Adipose tissue (tissue), 3 donors: ENCODE results near the gene CXXC5. TPM values are rescaled to one million over a fixed set of nuclear protein-coding genes. Genes with fewer than 3 reads are reported as not detected.
"Not testable (repeated sequence)": the region's sequence is repeated elsewhere in the genome, so short reads cannot be mapped to it uniquely, and the experiment has no call there.

ENCODE experiments used
- H3K27ac ChIP-seq: one replicate; pipeline ENCODE4 v1.5.1; 2013; ENCODE audit warnings: low read depth, low read length
- WGBS, 3 donors: extraction: QIAGEN DNeasy Blood & Tissue Kit; methylation state at CpG; one replicate each; pipeline ENCODE4 v1.1.7; 2013; 5-methylcytosine and 5-hydroxymethylcytosine counted together
- polyA plus RNA-seq, 3 donors: library from polyadenylated mRNA; stranded (reverse); fragments of 200-250 nt; gene quantifications; one replicate each; pipeline ENCODE4 v1.2.3, GENCODE V29; 2013
- donor health status: healthy with polysubstance abuse.
- donor health status: Bipolar disorder and iron deficiency.
- donor health status: healthy.

Gene CXXC5
- polyA plus RNA-seq, 3 donors = 14.2 to 52.3 (median 39.0) TPM

GRCh38 chr5:139699351-139699750 lies 51.2 kb downstream of the CXXC5 start:
- no peak overlapping the region for H3K27ac ChIP-seq
- 60 to 80% (median 79%) methylated on average over 2 of the region's 2 CpGs for WGBS, 3 donors

- 87 to 93% (median 90%) methylated on average over 3 of the region's 3 CpGs for WGBS, 3 donors
Observed at GRCh38 chr5:139700711-139701055, 52.5 kb downstream of the CXXC5 start.

DNA sequence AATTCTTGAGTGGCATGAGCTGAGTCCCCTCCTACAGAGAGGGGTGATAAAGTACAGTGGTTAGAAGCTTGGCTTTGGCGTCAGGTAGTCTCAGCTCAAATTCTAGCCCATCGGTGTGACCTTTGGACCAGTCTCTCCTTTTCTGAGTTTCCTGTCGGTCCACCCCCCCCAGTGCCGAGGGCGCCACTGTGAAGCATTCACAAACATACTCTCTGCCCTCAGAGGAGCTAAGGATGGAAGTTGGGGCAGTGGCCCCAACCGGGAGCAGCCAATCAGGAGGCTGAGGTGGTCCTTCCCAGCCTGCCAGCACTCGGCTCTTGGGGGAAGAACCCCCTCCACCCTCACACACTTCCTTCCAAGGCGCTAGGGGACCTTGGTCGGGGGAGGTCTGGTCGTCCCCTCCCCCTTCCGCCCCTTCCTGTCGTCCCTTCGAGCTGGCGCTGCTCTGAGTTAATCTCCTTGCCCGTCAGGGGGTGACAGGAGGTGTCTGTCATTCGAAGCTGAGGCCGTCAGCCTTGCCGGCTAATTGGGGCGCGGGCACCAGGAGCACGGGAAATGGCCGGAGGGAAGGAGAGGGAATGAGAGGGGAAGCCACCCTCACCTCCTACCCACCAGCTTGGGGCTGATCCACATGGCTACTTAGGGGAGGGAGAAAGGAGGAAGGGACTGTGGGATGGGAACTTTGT lies 53.0 kb downstream of the CXXC5 start:
- WGBS, 3 donors = 20 to 32% (median 29%) methylated on average over 22 of the region's 22 CpGs
- H3K27ac ChIP-seq = no peak overlapping the region

More at GRCh38 chr5:139700711-139701055, 52.5 kb downstream of the CXXC5 start:
- H3K27ac ChIP-seq = no peak overlapping the region

DNA sequence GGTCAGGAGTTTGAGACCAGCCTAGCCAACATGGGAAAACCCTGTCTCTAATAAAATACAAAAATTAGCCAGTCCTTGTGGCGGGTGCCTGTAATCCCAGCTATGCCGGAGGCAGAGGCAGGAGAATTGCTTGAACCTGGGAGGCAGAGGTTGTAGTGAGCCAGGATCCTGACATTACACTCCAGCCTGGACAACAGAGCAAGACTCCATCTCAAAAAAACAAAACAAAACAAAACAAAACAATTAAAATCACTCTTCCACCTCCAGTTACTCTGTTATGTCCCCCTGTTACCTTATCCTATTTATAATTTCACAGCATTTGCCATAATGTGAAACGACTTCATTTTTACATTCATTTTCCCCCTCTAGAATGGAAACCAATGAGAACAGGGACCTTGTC lies 54.4 kb downstream of the CXXC5 start:
- no peak overlapping the region for H3K27ac ChIP-seq
- WGBS, 3 donors = 85 to 87% (median 86%) methylated on average over 3 of the region's 3 CpGs

DNA sequence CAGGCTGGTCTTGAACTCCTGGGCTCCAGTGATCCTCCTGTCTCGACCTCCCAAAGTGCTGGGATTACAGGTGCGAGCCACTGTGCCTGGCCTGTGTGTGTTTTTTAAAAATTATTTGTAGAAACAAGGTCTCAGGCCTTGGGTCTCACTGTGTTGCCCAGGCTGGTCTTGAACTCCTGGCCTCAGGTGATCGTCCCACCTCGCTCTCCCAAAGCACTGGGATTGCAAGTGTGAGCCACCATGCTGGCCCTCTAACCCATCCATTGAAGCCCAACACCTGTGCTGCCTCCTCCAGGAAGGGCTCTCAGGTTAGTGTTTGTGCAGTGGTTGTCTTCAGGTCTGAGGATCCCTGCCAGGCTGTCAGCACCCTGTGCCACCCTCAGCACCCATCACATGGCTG lies 56.6 kb downstream of the CXXC5 start:
- H3K27ac ChIP-seq = no peak overlapping the region
- 91 to 93% (median 93%) methylated on average over 4 of the region's 4 CpGs for WGBS, 3 donors

DNA sequence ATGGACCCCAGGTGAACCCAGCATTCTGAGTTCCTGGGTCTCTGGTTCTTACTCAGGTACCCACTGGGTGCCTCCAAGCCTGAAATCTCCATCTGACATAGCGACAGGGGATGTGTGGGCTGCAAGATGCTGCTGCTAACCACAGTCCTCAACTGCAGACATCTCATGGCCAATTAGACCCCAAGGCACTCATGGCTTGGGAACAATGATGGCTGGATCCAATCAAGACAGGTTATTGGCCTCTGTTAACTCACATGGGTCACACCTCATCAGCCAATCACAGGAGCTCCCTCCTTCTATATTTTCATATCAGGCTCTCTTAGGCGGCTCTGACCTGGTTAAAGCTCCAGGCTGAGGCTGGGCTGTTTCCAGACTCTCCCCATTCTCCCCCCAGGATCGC lies 57.0 kb downstream of the CXXC5 start:
- no peak overlapping the region for H3K27ac ChIP-seq
- WGBS, 3 donors = 69 to 86% (median 73%) methylated on average over 3 of the region's 3 CpGs

DNA sequence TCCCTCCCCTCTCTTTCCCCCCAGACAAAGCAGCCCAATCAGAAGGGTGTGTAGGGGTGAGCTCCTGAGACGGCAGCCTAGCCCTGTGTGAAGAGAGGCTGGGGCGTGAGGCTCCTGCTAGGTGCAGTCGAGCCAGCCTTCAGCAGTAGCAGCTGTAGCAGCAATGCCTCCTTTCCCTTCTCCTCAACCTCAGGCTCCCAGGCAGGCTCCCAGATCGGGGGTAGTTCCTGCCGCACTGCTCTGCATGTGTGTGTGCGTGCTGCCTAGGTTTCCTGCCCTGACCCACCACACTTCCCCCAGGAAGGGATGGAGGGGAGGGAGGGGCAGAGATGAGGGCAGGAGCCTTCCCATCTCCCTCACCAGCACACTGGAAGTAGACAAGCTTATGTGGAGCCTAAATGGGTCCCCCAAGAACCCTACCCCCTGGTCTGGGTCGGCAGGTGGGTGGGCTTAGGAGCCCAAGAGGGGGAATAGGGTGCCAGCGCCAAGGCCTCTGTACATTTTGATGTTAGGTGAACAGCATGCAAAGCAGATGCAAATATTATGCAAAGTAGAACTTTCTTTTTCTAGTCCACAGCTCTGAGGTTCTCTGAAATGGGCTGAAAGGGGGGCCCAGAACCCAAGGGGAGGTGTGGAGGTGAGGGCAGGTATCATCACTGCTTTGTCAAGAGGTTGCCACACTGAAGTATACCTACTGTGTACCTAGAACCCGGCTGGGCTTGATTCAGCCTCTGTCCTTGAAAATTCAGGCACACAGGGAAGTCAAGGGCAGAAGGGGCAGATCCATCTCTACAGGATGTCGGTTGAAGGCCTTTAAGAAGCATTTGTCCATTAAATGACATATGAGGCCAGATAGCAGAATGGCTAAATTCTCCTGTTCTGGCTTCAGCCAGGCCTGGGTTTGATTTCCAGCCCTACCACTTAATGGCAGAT lies 57.8 kb downstream of the CXXC5 start:
- WGBS, 3 donors = 56 to 74% (median 63%) methylated on average over 10 of the region's 10 CpGs
- no peak overlapping the region for H3K27ac ChIP-seq

- H3K27ac ChIP-seq = no peak overlapping the region
- WGBS, 3 donors = 88 to 95% (median 93%) methylated on average over 5 of the region's 5 CpGs
Observed at GRCh38 chr5:139707445-139708003, 59.4 kb downstream of the CXXC5 start.

DNA sequence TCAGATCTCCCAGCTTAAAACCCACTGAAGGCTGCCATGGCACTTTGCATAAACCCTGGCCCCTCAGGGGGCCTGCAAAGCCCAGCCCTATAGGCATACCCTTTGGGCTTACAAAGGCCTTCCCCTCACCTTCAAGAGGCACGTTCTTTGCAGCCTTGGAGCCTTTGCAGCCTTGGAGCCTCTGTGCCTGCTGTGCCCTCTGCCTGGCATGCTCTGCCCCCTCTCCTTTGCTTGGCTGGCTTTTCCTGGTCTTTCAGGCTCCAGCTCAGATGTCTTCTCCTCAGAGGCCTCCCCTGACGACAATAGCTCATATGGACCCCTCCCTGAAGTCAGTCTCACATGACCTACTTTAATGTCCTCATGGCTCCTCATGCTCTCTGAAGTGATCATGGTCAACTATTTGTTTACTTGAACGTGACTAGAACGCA lies 60.3 kb downstream of the CXXC5 start:
- no peak overlapping the region for H3K27ac ChIP-seq
- 71 to 80% (median 73%) methylated on average over 4 of the region's 4 CpGs for WGBS, 3 donors

DNA sequence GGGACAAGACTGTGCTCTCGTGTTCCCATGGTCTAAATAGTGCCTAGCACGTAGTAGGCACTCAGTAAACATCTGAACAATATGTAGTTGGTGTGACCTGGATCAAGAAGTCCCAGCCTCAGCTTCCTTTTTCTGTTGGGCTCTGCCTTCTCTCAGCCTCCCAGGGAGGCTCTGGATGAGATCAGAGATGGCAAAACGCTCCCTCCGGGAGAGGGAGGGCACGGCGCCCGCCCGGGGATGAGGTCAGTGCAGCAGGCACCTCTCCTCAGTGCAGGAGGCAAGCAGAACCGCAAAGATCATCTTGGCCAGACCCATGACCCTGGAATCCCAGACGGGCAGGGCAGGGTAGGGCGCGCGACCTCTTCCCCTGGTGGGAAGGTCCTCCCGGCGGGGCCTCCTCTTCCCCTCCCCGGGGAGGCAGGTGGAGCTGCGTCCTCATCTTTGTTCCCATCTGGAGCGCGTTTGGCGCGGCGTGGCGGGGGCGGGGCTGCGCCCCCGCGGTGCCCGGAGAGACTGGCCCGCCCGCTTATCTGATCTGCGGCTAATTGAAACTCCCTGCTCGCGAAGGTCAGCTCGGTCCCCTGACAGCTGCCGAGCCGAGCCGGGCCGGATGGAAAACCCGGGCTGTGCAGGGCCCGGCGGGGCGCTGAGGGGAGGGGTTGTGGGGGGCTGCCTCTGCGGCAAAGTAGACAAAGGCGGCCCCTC lies 60.9 kb downstream of the CXXC5 start:
- 7 to 15% (median 8%) methylated on average over 33 to 41 of the region's 44 CpGs for WGBS, 3 donors

GRCh38 chr5:139709582-139710318 lies 61.6 kb downstream of the CXXC5 start:
- WGBS, 3 donors = 14 to 45% (median 18%) methylated on average over 41 to 56 of the region's 56 CpGs
- H3K27ac ChIP-seq = no peak overlapping the region

More for the DNA sequence above, 60.9 kb downstream of the CXXC5 start:
- no peak overlapping the region for H3K27ac ChIP-seq

DNA sequence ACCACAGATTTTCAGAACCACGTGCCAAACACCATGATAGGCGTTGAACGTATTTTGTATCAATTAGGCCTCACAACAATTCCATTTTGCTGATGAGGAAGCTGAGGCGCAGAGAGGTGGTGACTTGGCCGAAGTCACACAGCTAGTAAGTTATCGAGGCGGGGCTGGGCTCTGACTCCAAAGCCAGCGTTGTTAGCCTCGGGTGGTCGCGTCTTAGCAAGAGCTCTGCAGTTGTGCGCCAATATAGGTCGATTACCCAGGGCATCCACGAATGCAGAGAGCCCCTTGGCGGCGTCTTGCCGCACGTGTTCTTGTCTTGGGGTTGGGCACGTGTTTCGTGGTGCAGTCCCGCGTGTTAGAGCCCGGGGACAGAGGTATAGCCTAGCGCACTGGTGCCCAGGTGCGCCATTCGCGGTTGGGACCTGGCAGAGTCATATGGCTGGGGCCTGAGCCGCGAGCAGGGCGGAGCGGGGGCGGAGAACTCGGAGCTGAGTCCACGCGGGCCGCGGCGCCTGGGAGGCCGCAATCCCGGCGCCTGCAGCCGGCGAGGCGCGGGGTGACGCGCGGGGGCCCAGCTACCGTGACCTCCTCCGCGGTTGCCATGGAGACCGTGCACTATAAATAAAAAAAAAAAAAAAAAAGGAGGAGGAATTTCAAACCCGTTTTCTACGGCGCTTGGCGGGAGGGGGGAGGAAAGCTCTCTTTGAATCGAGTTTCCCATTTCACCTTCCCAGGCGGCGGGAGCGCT lies 62.3 kb downstream of the CXXC5 start:
- no peak overlapping the region for H3K27ac ChIP-seq
- WGBS, 3 donors = 9 to 22% (median 9%) methylated on average over 52 to 60 of the region's 60 CpGs

GRCh38 chr5:139711067-139711905 lies 63.1 kb downstream of the CXXC5 start:
- WGBS, 3 donors = 1 to 3% (median 3%) methylated on average over 60 to 67 of the region's 68 CpGs
- H3K27ac ChIP-seq = no peak overlapping the region

- WGBS, 3 donors = 29 to 36% (median 34%) methylated on average over 19 of the region's 19 CpGs
- no peak overlapping the region for H3K27ac ChIP-seq
Observed at GRCh38 chr5:139711906-139712224, 63.7 kb downstream of the CXXC5 start.

DNA sequence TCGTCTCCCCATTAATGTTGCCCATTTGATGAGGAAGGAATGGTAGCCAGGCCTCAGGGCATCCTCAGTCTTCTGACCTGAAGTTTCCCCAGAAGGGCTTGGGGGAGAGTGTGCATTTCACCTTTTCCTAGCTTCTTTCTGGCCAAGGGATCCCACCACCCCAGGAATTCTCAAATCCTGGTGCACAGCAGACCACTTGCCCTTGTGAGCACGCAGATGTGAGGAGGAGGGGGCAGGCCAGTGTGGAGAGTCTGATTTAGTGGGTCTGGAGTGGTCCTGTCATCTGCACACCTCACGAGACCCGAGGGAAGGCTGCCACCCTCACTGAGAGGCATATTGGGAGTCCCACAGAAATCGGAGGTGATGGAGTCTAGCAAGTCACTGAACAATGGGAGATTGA lies 64.3 kb downstream of the CXXC5 start:
- H3K27ac ChIP-seq = no peak overlapping the region
- 89 to 100% (median 91%) methylated on average over 5 of the region's 5 CpGs for WGBS, 3 donors

DNA sequence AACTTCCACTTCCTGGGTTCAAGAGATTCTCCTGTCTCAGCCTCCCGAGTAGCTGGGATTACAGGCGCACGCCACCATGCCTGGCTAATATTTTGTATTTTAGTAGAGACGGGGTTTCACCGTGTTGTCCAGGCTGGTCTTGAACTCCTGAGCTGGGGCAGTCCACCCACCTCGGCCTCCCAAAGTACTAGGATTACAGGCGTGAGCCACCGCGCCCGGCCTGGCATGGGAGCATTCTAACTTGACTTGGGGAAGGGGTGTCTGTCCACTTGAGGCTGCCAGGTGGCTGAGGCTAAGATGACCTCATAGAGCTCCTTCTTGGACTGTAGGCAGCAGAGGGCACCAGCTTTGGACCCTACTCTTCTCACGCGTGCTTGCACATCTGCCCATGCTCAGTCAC lies 65.7 kb downstream of the CXXC5 start:
- H3K27ac ChIP-seq = not testable (repeated sequence)
- WGBS, 3 donors = 97 to 99% (median 98%) methylated on average over 12 of the region's 12 CpGs

- WGBS, 3 donors = 93 to 97% (median 93%) methylated on average over 8 of the region's 8 CpGs
- no peak overlapping the region for H3K27ac ChIP-seq
Observed at GRCh38 chr5:139717221-139717620, 69.1 kb downstream of the CXXC5 start.
